DOHH2 (cell line): ENCODE data around the gene PLEKHG7.

Experiments used
- H3F3A ChIP-seq: fragments of 200-600 bp; sonication (generic), shearing (Covaris generic); 2 replicates; pipeline ENCODE4 v1.6.0; 2016; ENCODE audit warnings: antibody characterized with exemption, mild to moderate bottlenecking; ENCODE audit not compliant: control insufficient read depth, insufficient read depth
- H3K27ac ChIP-seq: fragments of 200-600 bp; sonication (generic); 2 replicates; pipeline ENCODE4 v1.5.1; 2014; ENCODE audit warnings: low read depth, mild to moderate bottlenecking, low read length, moderate library complexity
- H3K27me3 ChIP-seq: fragments of 200-600 bp; sonication (generic); 2 replicates; pipeline ENCODE4 v1.6.1; 2014; ENCODE audit warnings: mild to moderate bottlenecking, low read length, mixed read lengths; ENCODE audit not compliant: control insufficient read depth
- H3K36me3 ChIP-seq: fragments of 200-600 bp; sonication (generic); 2 replicates; pipeline ENCODE4 v1.6.1; 2014; ENCODE audit warnings: mild to moderate bottlenecking, low read length, moderate library complexity, mixed read lengths; ENCODE audit not compliant: control insufficient read depth
- H3K4me1 ChIP-seq: fragments of 200-600 bp; sonication (generic); 2 replicates; pipeline ENCODE4 v1.6.1; 2014; ENCODE audit warnings: mild to moderate bottlenecking, low read length, mixed read lengths; ENCODE audit not compliant: control insufficient read depth
- H3K4me2 ChIP-seq: fragments of 200-600 bp; sonication (generic); 2 replicates; pipeline ENCODE4 v1.6.0; 2014; ENCODE audit warnings: mild to moderate bottlenecking, low read length, moderate library complexity
- H3K4me3 ChIP-seq: fragments of 200-600 bp; sonication (generic); 2 replicates; pipeline ENCODE4 v1.5.1; 2014; ENCODE audit warnings: mild to moderate bottlenecking, low read length, mixed read lengths
- H3K79me2 ChIP-seq: fragments of 200-600 bp; sonication (generic); 2 replicates; pipeline ENCODE4 v1.6.1; 2014; ENCODE audit warnings: mild to moderate bottlenecking, low read length, mixed read lengths; ENCODE audit not compliant: control insufficient read depth
- H3K9me2 ChIP-seq: fragments of 200-600 bp; sonication (generic); replicated peaks from 2 replicates; pipeline ENCODE4 v1.6.1; 2014; ENCODE audit warnings: mild to moderate bottlenecking, low read length, mixed read lengths; ENCODE audit not compliant: control insufficient read depth
- H3K9me3 ChIP-seq: fragments of 200-600 bp; sonication (generic); 2 replicates; pipeline ENCODE4 v1.6.1; 2014; ENCODE audit warnings: antibody characterized with exemption, low read length, mixed read lengths; ENCODE audit not compliant: control insufficient read depth, insufficient read depth
- H4K20me1 ChIP-seq: fragments of 200-600 bp; sonication (generic); 2 replicates; pipeline ENCODE4 v1.6.0; 2014; ENCODE audit warnings: low read depth, mild to moderate bottlenecking, antibody characterized with exemption, low read length, moderate library complexity; ENCODE audit not compliant: control insufficient read depth, insufficient read depth
- EZH2phosphoT487 ChIP-seq: fragments of 200-600 bp; sonication (generic); IDR thresholded peaks from 2 replicates; pipeline ENCODE4 v1.6.1; 2017; ENCODE audit warnings: borderline replicate concordance, mild to moderate bottlenecking, antibody characterized with exemption, low read length, moderate library complexity, mixed read lengths
- TF ChIP-seq, protein P1 (sequence below): fragments of 200-600 bp; sonication (generic); IDR thresholded peaks from one replicate; pipeline ENCODE4 v1.5.1; 2014; ENCODE audit warnings: antibody characterized with exemption, mild to moderate bottlenecking, low read depth, low read length; ENCODE audit not compliant: poor library complexity, severe bottlenecking

Gene PLEKHG7

DNA sequence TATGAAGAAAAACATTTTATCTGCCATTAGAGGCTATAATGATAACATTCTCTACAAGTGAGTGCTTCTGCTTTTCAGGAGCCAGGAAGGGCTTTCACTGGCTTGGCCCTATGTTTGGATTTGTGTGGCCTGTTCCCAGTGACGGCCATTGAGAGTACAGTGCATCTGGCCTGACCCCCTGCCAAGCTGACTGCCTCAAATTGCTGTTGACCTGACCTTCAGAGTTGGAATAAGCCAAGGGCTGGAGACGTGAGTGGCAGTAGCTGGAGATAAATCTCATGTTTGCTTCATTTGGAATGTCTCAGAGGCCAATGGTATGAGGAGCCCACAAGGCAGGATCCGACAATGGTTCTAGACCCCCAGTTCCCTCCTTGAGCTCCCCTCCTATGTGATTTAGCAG is 28.3 kb upstream of the PLEKHG7 start:
- H3K4me1 ChIP-seq: peaks cover 9% of the 10 kb centered on the region
- H3K9me2 ChIP-seq: no peaks in the 10 kb centered on the region
- no peak overlapping the region for H3K27ac ChIP-seq
- no peaks in the 10 kb centered on the region for H3K9me3 ChIP-seq
- no peak for TF ChIP-seq EZH2phosphoT487
- TF ChIP-seq, protein P1, sequence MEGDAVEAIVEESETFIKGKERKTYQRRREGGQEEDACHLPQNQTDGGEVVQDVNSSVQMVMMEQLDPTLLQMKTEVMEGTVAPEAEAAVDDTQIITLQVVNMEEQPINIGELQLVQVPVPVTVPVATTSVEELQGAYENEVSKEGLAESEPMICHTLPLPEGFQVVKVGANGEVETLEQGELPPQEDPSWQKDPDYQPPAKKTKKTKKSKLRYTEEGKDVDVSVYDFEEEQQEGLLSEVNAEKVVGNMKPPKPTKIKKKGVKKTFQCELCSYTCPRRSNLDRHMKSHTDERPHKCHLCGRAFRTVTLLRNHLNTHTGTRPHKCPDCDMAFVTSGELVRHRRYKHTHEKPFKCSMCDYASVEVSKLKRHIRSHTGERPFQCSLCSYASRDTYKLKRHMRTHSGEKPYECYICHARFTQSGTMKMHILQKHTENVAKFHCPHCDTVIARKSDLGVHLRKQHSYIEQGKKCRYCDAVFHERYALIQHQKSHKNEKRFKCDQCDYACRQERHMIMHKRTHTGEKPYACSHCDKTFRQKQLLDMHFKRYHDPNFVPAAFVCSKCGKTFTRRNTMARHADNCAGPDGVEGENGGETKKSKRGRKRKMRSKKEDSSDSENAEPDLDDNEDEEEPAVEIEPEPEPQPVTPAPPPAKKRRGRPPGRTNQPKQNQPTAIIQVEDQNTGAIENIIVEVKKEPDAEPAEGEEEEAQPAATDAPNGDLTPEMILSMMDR: no peak
- H3F3A ChIP-seq: no peaks in the 10 kb centered on the region
- H3K27me3 ChIP-seq: no peaks in the 10 kb centered on the region
- H3K4me3 ChIP-seq: no peak overlapping the region
- no peaks in the 10 kb centered on the region for H3K79me2 ChIP-seq
- no peaks in the 10 kb centered on the region for H4K20me1 ChIP-seq
- no peaks in the 10 kb centered on the region for H3K36me3 ChIP-seq
- no peak overlapping the region for H3K4me2 ChIP-seq

DNA sequence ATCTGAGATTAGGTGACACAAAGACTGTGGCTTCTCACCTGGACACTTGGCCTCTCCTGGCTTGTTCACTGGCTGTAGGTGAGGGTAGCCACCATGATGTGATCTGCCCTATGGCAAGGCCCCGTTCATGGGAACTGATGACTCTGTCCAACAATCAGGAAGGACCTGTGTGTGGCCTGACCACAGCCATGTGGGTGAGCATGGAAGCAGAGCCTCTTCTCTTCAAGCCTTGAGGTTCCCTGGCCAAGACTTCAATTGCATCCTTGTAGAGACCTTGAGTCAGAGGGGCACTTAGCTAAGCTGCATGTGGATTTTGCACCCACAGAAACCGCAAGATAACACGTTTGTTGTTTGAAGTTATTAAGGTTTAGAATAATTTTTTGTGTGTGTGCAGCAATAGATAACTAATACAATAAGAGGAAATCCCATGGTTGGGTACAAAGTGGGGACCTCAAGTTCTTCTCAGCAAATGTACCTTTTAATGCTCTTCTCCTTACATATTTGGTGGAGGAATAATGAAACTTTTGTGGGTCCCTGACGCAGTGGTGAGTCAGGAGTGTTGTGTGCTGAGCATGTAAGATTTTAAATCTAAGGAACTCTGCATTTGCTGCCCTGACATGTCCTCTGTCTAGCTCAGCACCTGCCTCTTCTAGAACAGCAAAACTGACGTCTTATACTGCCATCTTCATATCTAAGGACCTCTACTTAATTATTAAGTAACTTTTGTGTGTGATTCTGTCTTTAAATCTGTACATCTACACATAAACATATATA is 27.5 kb upstream of the PLEKHG7 start:
- Histone ChIP-seq H3K4me2 (no peak overlapping the region), H3F3A (no peaks in the 10 kb centered on the region), H3K9me3 (no peaks in the 10 kb centered on the region), H3K79me2 (no peaks in the 10 kb centered on the region), H4K20me1 (no peaks in the 10 kb centered on the region), H3K4me3 (no peak overlapping the region), H3K27me3 (no peaks in the 10 kb centered on the region), H3K9me2 (no peaks in the 10 kb centered on the region), H3K4me1 (peaks cover 9% of the 10 kb centered on the region), H3K36me3 (no peaks in the 10 kb centered on the region), H3K27ac (no peak overlapping the region)
- TF ChIP-seq, protein P1: no peak
- TF ChIP-seq EZH2phosphoT487: no peak

DNA sequence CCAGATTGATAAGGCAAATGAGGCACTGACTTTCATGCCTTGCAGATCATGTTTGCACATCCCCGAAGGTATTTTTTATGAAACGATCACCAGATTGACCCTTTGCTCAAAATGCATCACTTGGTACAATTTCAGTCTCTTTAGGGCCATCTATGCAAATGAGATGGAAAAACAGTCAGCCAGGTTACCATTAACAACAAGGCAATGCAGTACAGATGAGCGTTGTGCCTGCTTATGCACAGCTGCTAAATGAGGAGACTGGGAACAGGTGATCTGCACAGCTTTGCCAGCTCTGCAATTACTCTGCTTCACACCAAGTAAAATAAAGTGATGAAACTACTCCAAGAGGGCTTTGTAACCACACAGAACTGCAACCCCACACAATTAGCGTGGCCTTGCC is 26.1 kb upstream of the PLEKHG7 start:
- H4K20me1 ChIP-seq: no peaks in the 10 kb centered on the region
- H3K27ac ChIP-seq: no peak overlapping the region
- no peak for TF ChIP-seq EZH2phosphoT487
- TF ChIP-seq, protein P1: no peak
- H3K79me2 ChIP-seq: no peaks in the 10 kb centered on the region
- no peaks in the 10 kb centered on the region for H3K36me3 ChIP-seq
- no peaks in the 10 kb centered on the region for H3K4me1 ChIP-seq
- H3K27me3 ChIP-seq: no peaks in the 10 kb centered on the region
- no peaks in the 10 kb centered on the region for H3F3A ChIP-seq
- no peak overlapping the region for H3K4me2 ChIP-seq
- no peak overlapping the region for H3K4me3 ChIP-seq
- H3K9me2 ChIP-seq: no peaks in the 10 kb centered on the region
- no peaks in the 10 kb centered on the region for H3K9me3 ChIP-seq
